Transverse colon (tissue), 4 donors: ENCODE data around the gene AOX1.

Experiments used
- EP300 ChIP-seq: sonication (generic); formaldehyde crosslinking; IDR thresholded peaks from one replicate; pipeline ENCODE4 v1.6.1; 2017; ENCODE audit warnings: antibody characterized with exemption, low read depth
- POLR2A ChIP-seq: fragments of 450-650 bp; IDR thresholded peaks from one replicate; pipeline ENCODE4 v1.6.1; 2016; ENCODE audit warnings: antibody characterized with exemption, mild to moderate bottlenecking, moderate library complexity
- POLR2AphosphoS5 ChIP-seq, 3 donors: sonication (generic); formaldehyde crosslinking; IDR thresholded peaks; one replicate each; pipeline ENCODE4 v1.6.1; 2016; ENCODE audit warnings: antibody characterized with exemption in 3 of 3
- TF ChIP-seq, protein P1 (sequence below), 5 experiments: fragments of 200-600 bp in 3 of 5; fragments of 450-650 bp in 2 of 5; sonication (generic) in 3 of 5; IDR thresholded peaks; 1 replicate in 2 of 5; 2 replicates in 3 of 5; pipeline ENCODE4 v1.5.1; 2016 to 2017; ENCODE audit warnings: antibody characterized with exemption in 5 of 5, inconsistent platforms in 3 of 5, mild to moderate bottlenecking in 2 of 5, moderate library complexity in 1 of 5

DNA sequence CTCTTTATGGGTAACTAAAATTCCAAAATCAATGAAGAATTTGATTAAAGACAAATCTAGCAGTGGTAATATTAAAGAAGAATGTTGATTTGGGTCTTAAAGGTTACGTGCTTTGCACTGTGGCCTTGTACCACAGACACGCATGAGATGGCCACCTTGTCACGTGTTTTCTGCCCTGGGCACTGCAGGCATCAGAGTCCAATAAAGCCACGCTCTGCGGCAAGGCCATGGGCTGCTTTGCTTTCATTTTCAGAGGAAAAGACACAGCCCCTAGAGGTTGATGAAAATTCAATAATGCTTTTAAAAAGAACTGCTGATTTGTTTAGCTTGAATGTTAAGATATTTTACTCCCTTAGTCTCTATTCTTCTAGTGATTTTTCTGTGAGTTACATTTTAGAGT, 30.4 kb downstream of the AOX1 start:
- TF ChIP-seq, protein P1, sequence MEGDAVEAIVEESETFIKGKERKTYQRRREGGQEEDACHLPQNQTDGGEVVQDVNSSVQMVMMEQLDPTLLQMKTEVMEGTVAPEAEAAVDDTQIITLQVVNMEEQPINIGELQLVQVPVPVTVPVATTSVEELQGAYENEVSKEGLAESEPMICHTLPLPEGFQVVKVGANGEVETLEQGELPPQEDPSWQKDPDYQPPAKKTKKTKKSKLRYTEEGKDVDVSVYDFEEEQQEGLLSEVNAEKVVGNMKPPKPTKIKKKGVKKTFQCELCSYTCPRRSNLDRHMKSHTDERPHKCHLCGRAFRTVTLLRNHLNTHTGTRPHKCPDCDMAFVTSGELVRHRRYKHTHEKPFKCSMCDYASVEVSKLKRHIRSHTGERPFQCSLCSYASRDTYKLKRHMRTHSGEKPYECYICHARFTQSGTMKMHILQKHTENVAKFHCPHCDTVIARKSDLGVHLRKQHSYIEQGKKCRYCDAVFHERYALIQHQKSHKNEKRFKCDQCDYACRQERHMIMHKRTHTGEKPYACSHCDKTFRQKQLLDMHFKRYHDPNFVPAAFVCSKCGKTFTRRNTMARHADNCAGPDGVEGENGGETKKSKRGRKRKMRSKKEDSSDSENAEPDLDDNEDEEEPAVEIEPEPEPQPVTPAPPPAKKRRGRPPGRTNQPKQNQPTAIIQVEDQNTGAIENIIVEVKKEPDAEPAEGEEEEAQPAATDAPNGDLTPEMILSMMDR (IDR thresholded peaks at IDR 0.05): no peak
- TF ChIP-seq POLR2A: no peak
- TF ChIP-seq POLR2AphosphoS5 (IDR thresholded peaks at IDR 0.05): no peak
- no peak for TF ChIP-seq EP300
